Gastroesophageal sphincter (tissue), 4 donors: Measurements from ENCODE around the gene MAN1C1. TPM values are rescaled to one million over a fixed set of nuclear protein-coding genes. Genes with fewer than 3 reads are reported as not detected.
A peak's percentile ranks its signal among the peaks of the same experiment; 100 is the strongest.

Experiments used
- ATAC-seq: fragments of 150-250 bp; one replicate; pipeline ENCODE4 v1.9.1; 2016; ENCODE audit warnings: mild to moderate bottlenecking, moderate library complexity
- H3K27ac ChIP-seq, 4 donors: fragments of 200-600 bp; sonication (generic) in 3 of 4; 1 replicate in 3 of 4; 2 replicates in 1 of 4; pipeline ENCODE4 v1.5.1; 2016 to 2019
- H3K27me3 ChIP-seq: fragments of 200-600 bp; sonication (generic); one replicate; pipeline ENCODE4 v1.5.1; 2019
- H3K36me3 ChIP-seq, 2 donors: fragments of 200-600 bp; sonication (generic); one replicate each; pipeline ENCODE4 v1.5.1; 2019; ENCODE audit warnings: control low read depth in 1 of 2
- H3K4me1 ChIP-seq, 3 donors: fragments of 200-600 bp; sonication (generic); 1 replicate in 2 of 3; 2 replicates in 1 of 3; pipeline ENCODE4 v1.5.1; 2016 to 2019; ENCODE audit warnings: control low read depth in 2 of 3
- H3K4me3 ChIP-seq, 2 donors: fragments of 200-600 bp; sonication (generic); one replicate each; pipeline ENCODE4 v1.5.1; 2019; ENCODE audit warnings: mild to moderate bottlenecking in 1 of 2, moderate library complexity in 1 of 2
- H3K9me3 ChIP-seq, 3 donors: fragments of 200-600 bp; sonication (generic); one replicate each; pipeline ENCODE4 v1.5.1; 2017 to 2019; ENCODE audit warnings: control low read depth in 2 of 3
- EP300 ChIP-seq: sonication (generic); formaldehyde crosslinking; IDR thresholded peaks from one replicate; pipeline ENCODE4 v1.6.1; 2017; ENCODE audit warnings: antibody characterized with exemption, mild to moderate bottlenecking
- POLR2A ChIP-seq, 2 donors: fragments of 450-650 bp; IDR thresholded peaks; one replicate each; pipeline ENCODE4 v1.6.1; 2017; ENCODE audit warnings: antibody characterized with exemption in 2 of 2, mild to moderate bottlenecking in 2 of 2, moderate library complexity in 1 of 2
- POLR2AphosphoS5 ChIP-seq: sonication (generic); formaldehyde crosslinking; IDR thresholded peaks from one replicate; pipeline ENCODE4 v1.6.1; 2017; ENCODE audit warnings: antibody characterized with exemption
- WGBS, 2 donors: methylation state at CpG; one replicate each; pipeline ENCODE4 v1.1.5; 2018; ENCODE audit warnings: low coverage in 1 of 2; 5-methylcytosine and 5-hydroxymethylcytosine counted together
- total RNA-seq, 4 donors: library from RNA; depleted of rRNA; stranded (reverse); fragments of >200 nt; gene quantifications; one replicate each; pipeline ENCODE4 v1.1.0, GENCODE V29; 2016
- TF ChIP-seq, protein P1 (sequence below), 4 experiments: fragments of 200-600 bp in 2 of 4; fragments of 450-650 bp in 2 of 4; sonication (generic) in 1 of 4; IDR thresholded peaks; one replicate each; pipeline ENCODE4 v1.5.1; 2017 to 2019; ENCODE audit warnings: antibody characterized with exemption in 4 of 4, mild to moderate bottlenecking in 2 of 4, moderate library complexity in 2 of 4

Gene MAN1C1
- total RNA-seq, 4 donors from 2014 or later: 20.0 to 38.1 (median 27.8) TPM

DNA sequence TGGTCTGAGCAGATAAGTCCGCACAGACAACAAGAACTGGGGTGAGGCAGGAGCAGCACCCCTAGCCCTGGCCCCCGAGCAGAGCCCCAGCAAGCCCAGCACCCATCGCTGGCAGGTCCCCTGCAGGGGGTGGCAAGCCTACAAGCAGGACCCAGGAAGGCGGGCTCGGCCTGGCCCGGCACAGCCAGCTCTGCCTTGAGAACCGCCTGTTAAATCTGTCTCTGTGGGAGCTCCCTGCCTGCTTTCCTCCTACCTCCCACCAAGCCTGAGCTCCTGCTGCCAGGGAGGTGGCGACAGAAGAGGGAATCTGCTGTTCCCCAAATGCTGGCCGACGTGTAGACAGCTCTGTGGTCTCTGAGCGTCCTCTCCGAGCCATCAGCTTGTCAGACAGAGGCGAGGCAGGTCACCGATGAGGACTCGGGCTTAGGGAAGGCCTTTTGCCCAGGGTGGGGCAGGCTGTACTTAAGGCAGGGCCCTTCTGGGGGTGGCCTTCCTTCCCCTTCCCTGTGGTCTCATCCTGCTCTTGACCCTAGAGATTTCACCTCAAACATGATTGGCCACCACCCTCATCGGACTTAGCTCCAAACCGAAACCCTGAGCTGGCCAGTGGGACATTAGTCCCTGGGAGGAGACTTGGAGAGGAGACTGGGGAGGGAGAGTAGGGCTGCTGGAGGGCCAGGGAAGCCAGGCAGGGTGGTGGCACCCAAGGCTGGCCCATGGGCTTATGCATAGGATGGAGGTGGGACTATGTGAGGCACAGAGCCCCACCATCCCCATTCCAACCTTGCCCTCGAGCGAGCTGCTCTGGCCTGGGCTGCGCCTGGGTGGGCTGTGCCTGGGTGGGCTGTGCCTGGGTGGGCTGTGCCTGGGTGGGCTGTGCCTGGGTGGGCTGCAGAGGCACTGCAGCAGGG, 191.1 kb downstream of the MAN1C1 start:
- Histone ChIP-seq H3K36me3 (peaks cover 0 to 76% of the 10 kb centered on the region in 2 donors), H3K27ac (peak overlapping the region in 2 of 4 donors; percentile 32 to 53), H3K4me1 (peaks cover 0 to 74% (median 27%) of the 10 kb centered on the region in 3 donors), H3K4me3 (no peak overlapping the region), H3K9me3 (no peaks in the 10 kb centered on the region), H3K27me3 (no peaks in the 10 kb centered on the region)
- TF ChIP-seq POLR2AphosphoS5: no peak
- no peak for TF ChIP-seq EP300
- TF ChIP-seq, protein P1, sequence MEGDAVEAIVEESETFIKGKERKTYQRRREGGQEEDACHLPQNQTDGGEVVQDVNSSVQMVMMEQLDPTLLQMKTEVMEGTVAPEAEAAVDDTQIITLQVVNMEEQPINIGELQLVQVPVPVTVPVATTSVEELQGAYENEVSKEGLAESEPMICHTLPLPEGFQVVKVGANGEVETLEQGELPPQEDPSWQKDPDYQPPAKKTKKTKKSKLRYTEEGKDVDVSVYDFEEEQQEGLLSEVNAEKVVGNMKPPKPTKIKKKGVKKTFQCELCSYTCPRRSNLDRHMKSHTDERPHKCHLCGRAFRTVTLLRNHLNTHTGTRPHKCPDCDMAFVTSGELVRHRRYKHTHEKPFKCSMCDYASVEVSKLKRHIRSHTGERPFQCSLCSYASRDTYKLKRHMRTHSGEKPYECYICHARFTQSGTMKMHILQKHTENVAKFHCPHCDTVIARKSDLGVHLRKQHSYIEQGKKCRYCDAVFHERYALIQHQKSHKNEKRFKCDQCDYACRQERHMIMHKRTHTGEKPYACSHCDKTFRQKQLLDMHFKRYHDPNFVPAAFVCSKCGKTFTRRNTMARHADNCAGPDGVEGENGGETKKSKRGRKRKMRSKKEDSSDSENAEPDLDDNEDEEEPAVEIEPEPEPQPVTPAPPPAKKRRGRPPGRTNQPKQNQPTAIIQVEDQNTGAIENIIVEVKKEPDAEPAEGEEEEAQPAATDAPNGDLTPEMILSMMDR (IDR thresholded peaks at IDR 0.05): no peak
- no peak for TF ChIP-seq POLR2A (IDR thresholded peaks at IDR 0.05)
- ATAC-seq: no peak
- WGBS, 2 donors: no CpG with 5 or more reads among the region's 20 CpGs

DNA sequence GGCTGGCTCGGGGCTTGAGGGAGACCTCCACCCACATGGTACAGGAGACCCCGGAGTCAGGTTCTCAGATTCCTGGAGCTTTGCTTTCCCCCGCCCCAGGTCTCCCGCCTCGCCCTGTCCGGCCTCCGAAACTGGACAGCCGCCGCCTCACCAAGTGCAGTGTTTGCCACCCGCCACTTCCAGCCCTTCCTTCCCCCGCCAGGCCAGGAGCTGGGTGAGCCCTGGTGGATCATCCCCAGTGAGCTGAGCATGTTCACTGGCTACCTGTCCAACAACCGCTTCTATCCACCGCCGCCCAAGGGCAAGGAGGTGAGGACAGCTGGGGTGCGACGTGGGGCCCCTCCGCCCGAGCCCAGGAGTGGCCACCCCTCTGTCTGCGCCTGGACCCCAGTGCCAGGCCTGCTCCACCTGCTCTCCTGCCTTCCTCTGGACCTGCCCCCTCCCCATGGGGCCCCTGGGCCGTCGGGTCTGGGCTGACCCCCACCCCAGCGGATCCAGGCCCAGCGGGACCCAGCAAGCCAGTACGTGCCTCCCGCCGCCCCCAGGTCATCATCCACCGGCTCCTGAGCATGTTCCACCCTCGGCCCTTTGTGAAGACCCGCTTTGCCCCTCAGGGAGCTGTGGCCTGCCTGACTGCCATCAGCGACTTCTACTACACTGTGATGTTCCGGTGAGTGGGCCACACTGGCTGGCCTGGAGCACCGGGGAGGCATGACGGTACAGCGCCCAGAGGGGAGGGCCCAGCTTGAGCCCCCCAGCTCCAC, 192.1 kb downstream of the MAN1C1 start:
- no peak overlapping the region for H3K27ac ChIP-seq
- 90% methylated on average over 10 of the region's 34 CpGs; no CpG with 5 or more reads in 1 of the 2 donors for WGBS, 2 donors
- peaks cover 0 to 65% (median 22%) of the 10 kb centered on the region in 3 donors for H3K4me1 ChIP-seq
- H3K27me3 ChIP-seq: no peaks in the 10 kb centered on the region
- TF ChIP-seq, protein P1 (IDR thresholded peaks at IDR 0.05): no peak
- TF ChIP-seq EP300 (no peak), POLR2AphosphoS5 (no peak), POLR2A (IDR thresholded peaks at IDR 0.05) (no peak)
- H3K36me3 ChIP-seq: peaks cover 0 to 85% of the 10 kb centered on the region in 2 donors
- no peaks in the 10 kb centered on the region for H3K9me3 ChIP-seq
- ATAC-seq: no peak
- H3K4me3 ChIP-seq: no peak overlapping the region

DNA sequence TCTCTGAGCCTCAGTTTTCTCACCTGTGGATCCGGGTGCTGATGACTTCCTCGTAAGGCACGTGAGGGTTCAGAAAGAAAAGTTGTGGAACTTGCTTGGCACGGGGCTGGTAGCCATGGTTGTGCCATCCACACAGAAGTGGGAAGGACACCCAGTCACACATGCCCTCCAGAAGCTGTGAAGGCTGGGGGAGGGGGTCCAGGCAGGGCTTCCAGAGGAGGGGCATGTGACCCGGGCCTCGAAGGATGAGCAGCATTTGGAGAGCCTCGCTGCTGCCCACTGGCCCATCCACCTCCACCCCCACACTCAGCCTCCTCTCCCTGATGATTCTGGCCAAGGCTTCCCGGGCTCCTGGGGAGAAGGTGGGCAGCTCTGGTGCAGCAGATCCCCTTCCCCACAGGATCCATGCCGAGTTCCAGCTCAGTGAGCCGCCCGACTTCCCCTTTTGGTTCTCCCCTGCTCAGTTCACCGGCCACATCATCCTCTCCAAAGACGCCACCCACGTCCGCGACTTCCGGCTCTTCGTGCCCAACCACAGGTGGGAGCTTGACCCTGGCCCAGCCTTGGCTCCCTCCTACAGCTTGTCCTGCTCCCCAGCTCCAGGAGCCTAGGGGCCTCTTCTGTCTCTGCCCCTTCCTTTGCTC, 192.8 kb downstream of the MAN1C1 start:
- ATAC-seq: no peak
- H3K36me3 ChIP-seq: peaks cover 0 to 93% of the 10 kb centered on the region in 2 donors
- WGBS, 2 donors: 54% methylated on average over 8 of the region's 18 CpGs; no CpG with 5 or more reads in 1 of the 2 donors

DNA sequence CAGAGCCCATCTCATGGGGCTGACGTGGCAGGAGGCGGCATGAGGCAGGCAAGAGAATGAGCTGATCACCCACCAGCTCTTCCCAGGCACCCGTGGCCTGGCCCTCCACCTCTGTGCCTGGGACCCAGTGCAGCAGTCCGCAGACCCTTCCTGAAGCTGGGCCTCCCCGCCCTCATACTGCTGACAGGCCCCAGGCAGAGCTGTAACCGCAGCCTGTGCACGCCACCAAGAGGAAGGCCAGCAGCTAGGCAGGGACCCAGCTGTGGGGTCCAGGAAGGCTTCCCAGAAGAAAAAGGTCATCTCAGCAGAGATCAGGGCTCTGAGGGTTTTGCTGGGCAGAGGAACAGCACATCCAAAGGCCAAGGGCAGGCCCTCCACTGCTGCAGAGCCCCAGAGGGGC, 193.3 kb downstream of the MAN1C1 start:
- peaks cover 0 to 52% (median 22%) of the 10 kb centered on the region in 3 donors for H3K4me1 ChIP-seq
- no CpG with 5 or more reads among the region's 7 CpGs for WGBS, 2 donors
- no peak for TF ChIP-seq POLR2AphosphoS5
- TF ChIP-seq EP300: no peak
- TF ChIP-seq POLR2A (IDR thresholded peaks at IDR 0.05): no peak
- TF ChIP-seq, protein P1 (IDR thresholded peaks at IDR 0.05): no peak
- H3K36me3 ChIP-seq: peaks cover 0 to 97% of the 10 kb centered on the region in 2 donors
- no peak overlapping the region for H3K4me3 ChIP-seq
- no peaks in the 10 kb centered on the region for H3K9me3 ChIP-seq
- ATAC-seq: no peak
- peak overlapping the region in 2 of 4 donors; percentile 30 to 38 for H3K27ac ChIP-seq
- no peaks in the 10 kb centered on the region for H3K27me3 ChIP-seq

More for the DNA sequence above, 192.8 kb downstream of the MAN1C1 start:
- TF ChIP-seq, protein P1 (IDR thresholded peaks at IDR 0.05): no peak
- TF ChIP-seq POLR2AphosphoS5 (no peak), POLR2A (IDR thresholded peaks at IDR 0.05) (no peak), EP300 (no peak)
- H3K4me1 ChIP-seq: peaks cover 0 to 58% (median 22%) of the 10 kb centered on the region in 3 donors
- H3K27ac ChIP-seq: no peak overlapping the region
- no peaks in the 10 kb centered on the region for H3K27me3 ChIP-seq
- H3K4me3 ChIP-seq: no peak overlapping the region
- H3K9me3 ChIP-seq: no peaks in the 10 kb centered on the region
